GM18519 (cell line): Measurements from ENCODE around the gene NR1H4.
A peak's percentile ranks its signal among the peaks of the same experiment; 100 is the strongest.
"Not testable (repeated sequence)": the region's sequence is repeated elsewhere in the genome, so short reads cannot be mapped to it uniquely, and the experiment has no call there.

Experiments
- ATAC-seq: cut with Tn5 transposase; IDR thresholded peaks from one replicate; pipeline ENCODE4 v1.9.1; 2021; ENCODE audit warnings: mild to moderate bottlenecking, moderate library complexity; ENCODE audit not compliant: unreplicated experiment, low FRiP score

Gene NR1H4

GRCh38 chr12:100564905-100565467, 91.3 kb downstream of the NR1H4 start:
- ATAC-seq = no peak

- ATAC-seq = no peak
Measured at GRCh38 chr12:100565987-100566545, 92.4 kb downstream of the NR1H4 start.

GRCh38 chr12:100566887-100567637, 93.4 kb downstream of the NR1H4 start:
- ATAC-seq = peak; percentile 97

GRCh38 chr12:100567945-100568344, 94.3 kb downstream of the NR1H4 start:
- peak; percentile 28 for ATAC-seq

- no peak for ATAC-seq
Measured at GRCh38 chr12:100572184-100572583, 98.5 kb downstream of the NR1H4 start.

- ATAC-seq = peak; percentile 86
Measured at GRCh38 chr12:100573292-100574186, 99.9 kb downstream of the NR1H4 start, which contains the start of gene GAS2L3. Gene GAS2L3, plus strand, starts transcription at chr12:100573684. Its CDS starts 21,221 bp downstream, at chr12:100594905.

- no peak for ATAC-seq
Measured at GRCh38 chr12:100574187-100575074, 100.8 kb downstream of the NR1H4 start.

- peak; percentile 37 for ATAC-seq
Measured at GRCh38 chr12:100576331-100577036, 102.8 kb downstream of the NR1H4 start.

GRCh38 chr12:100578923-100579322, 105.3 kb downstream of the NR1H4 start:
- no peak for ATAC-seq

GRCh38 chr12:100579844-100580243, 106.2 kb downstream of the NR1H4 start:
- no peak for ATAC-seq

- ATAC-seq = no peak
Measured at GRCh38 chr12:100584256-100584655, 110.6 kb downstream of the NR1H4 start.

GRCh38 chr12:100591979-100592378, 118.3 kb downstream of the NR1H4 start:
- no peak for ATAC-seq

GRCh38 chr12:100593490-100593889, 119.8 kb downstream of the NR1H4 start:
- ATAC-seq = no peak

GRCh38 chr12:100601626-100602025, 128.0 kb downstream of the NR1H4 start:
- ATAC-seq = no peak

- not testable (repeated sequence) for ATAC-seq
Measured at GRCh38 chr12:100602997-100603396, 129.3 kb downstream of the NR1H4 start.

GRCh38 chr12:100608776-100609175, 135.1 kb downstream of the NR1H4 start:
- ATAC-seq = no peak

GRCh38 chr12:100610666-100611430, 137.2 kb downstream of the NR1H4 start:
- no peak for ATAC-seq

- no peak for ATAC-seq
Measured at GRCh38 chr12:100612606-100613005, 138.9 kb downstream of the NR1H4 start.
